ENCODE data around the gene RANBP9. TPM values are rescaled to one million over a fixed set of nuclear protein-coding genes. Genes with fewer than 3 reads are reported as not detected.

Gene RANBP9
- total and polyA plus RNA-seq, 2 of the 13 experiments (the other 11 are each of a cell fraction or from before 2014, with no cell fraction given) = 26.6 to 30.6 TPM

DNA sequence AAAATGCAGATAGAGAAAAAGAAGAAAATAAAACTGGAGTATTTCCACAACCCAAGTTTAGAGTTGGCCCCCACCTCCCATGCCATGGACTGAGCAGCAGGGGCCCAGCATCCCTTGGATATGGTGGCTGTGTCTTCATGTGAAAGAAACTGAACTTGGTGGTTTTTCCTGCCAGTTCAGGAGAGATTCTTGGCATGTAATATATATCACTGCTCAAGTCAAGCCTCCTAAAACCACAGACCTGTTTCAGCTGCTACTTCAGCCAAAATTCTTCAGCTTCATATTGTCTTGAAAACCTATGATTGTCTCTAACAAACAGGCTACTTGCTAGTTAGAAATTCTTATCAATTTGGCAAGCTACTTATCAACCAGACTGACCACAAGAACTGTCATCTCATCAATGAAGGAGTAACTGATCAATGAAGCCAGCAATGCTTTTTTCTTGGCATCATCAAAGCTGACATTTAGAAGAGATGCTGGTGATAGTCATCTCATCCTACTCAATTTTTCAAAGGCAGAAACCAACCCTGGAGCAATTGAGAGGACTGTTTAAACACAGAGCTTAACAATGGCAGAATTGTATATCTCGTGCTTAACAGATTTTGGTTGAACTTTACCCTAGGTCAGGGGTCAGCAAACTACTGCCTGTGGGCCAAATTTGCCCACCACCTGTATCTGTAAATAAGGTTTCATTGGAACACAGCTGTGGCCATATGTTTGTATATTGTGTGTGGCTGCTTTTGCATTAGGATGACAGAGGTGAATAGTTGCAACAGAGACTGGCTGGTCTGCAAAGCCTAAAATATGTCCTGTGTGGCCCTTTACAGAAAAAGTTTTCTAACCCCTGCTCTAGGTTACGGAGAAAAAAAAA lies 106.9 kb downstream of the RANBP9 start (continued):
- TF ChIP-seq STAT6 (CRISPR knock-in tag; IDR thresholded peaks at IDR 0.05; ENCODE audit: borderline replicate concordance) (peak; percentile 94; the same call in 1 of the 2 replicates), ZNF841 (CRISPR knock-in tag; IDR thresholded peaks at IDR 0.05; ENCODE audit: borderline replicate concordance) (no peak), MAZ (IDR thresholded peaks at IDR 0.05; ENCODE audit: borderline replicate concordance, low read depth, low read length) (0 out of 2 replicates have a peak, but pooled peaks have one; percentile 28), MAZ (CRISPR knock-in tag; IDR thresholded peaks at IDR 0.05; ENCODE audit: low read depth) (no peak; the same call in 1 of the 2 replicates), ZNF331 (CRISPR knock-in tag; IDR thresholded peaks at IDR 0.05) (peak; percentile 92; the same call in 1 of the 2 replicates), ZBTB1 (CRISPR knock-in tag; IDR thresholded peaks at IDR 0.05; ENCODE audit: borderline replicate concordance) (no peak), ZBTB21 (CRISPR knock-in tag; IDR thresholded peaks at IDR 0.05) (no peak; the same call in 1 of the 2 replicates), ZNF205 (CRISPR knock-in tag; IDR thresholded peaks at IDR 0.05) (peak; percentile 82), ZBTB25 (CRISPR knock-in tag; IDR thresholded peaks at IDR 0.05) (peak; percentile 31; the same call in 1 of the 2 replicates), GABPB1 (CRISPR knock-in tag; IDR thresholded peaks at IDR 0.05) (peak; percentile 39), RXRA (CRISPR knock-in tag; IDR thresholded peaks at IDR 0.05) (peak; percentile 97; the same call in 1 of the 2 replicates), SRSF9 (IDR thresholded peaks at IDR 0.05; ENCODE audit: borderline replicate concordance, insufficient read depth, low read depth, low read length, poor library complexity, severe bottlenecking) (no peak), ZBTB46 (CRISPR knock-in tag; IDR thresholded peaks at IDR 0.05; ENCODE audit: borderline replicate concordance) (no peak), ZSCAN20 (CRISPR knock-in tag; IDR thresholded peaks at IDR 0.05; ENCODE audit: borderline replicate concordance) (no peak; the same call in 1 of the 2 replicates), MTA3 (CRISPR knock-in tag; IDR thresholded peaks at IDR 0.05) (no peak), AHR (CRISPR knock-in tag; IDR thresholded peaks at IDR 0.05) (no peak), ZMYM4 (CRISPR knock-in tag; IDR thresholded peaks at IDR 0.05) (peak; percentile 92), ZFP36L1 (CRISPR knock-in tag; IDR thresholded peaks at IDR 0.05) (peak; percentile 95)
- TF ChIP-seq, protein P1, sequence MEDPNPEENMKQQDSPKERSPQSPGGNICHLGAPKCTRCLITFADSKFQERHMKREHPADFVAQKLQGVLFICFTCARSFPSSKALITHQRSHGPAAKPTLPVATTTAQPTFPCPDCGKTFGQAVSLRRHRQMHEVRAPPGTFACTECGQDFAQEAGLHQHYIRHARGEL (CRISPR knock-in tag; IDR thresholded peaks at IDR 0.05) = no peak
